Measurements from ENCODE around the gene ZNF726.

DNA sequence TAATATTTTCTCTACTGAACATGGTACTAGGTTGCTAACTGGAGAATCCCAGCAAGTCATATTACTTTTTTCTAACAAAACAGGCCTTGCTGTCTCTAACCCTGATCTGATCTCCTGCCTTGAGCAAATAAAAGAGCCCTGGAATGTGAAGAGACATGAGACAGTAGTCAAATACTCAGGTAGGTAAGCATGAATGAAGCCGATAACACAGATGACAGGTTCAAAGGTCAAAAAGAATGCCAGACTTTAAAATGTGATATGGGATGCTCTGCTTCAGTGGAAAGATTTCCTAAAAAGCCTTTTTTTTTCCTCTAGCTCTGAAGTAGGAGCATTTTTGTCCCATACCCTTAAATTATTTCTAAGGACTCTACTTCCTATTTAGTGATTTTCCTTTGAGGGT is 28.7 kb downstream of the ZNF726 start:
- TF ChIP-seq PKNOX1 (IDR thresholded peaks at IDR 0.05) (no peak), SP1 (IDR thresholded peaks at IDR 0.05) (no peak), L3MBTL2 (conservative IDR thresholded peaks at IDR 0.05) (no peak)
